K562 (cell line): ENCODE measurements around the gene SLC17A6.

ENCODE experiments used
- ETV6 ChIP-seq, 3 experiments: fragments of 150-350 bp in 1 of 3; sonication (generic) in 1 of 3; formaldehyde crosslinking in 1 of 3; IDR thresholded peaks; 2 replicates each; pipeline versions ENCODE4 v1.6.1 to v1.8.0; 2014 to 2022; ENCODE audit warnings: borderline replicate concordance in 2 of 3, low read depth in 2 of 3, antibody characterized with exemption in 1 of 3, low read length in 1 of 3, mild to moderate bottlenecking in 1 of 3, missing genetic modification reagents in 1 of 3
- KLF6 ChIP-seq: fragments of 250-450 bp; sonication (Bioruptor Pico); IDR thresholded peaks from 2 replicates; pipeline ENCODE4 v1.4.0; 2020; ENCODE audit warnings: mild to moderate bottlenecking, moderate library complexity, borderline replicate concordance
- MAZ ChIP-seq, 2 experiments: fragments of 450-650 bp in 1 of 2; sonication (generic) in 1 of 2; formaldehyde crosslinking; IDR thresholded peaks in 1 of 2; conservative IDR thresholded peaks in 1 of 2; 2 replicates each; pipeline versions ENCODE4 v1.4.0 to v1.5.0; 2020; ENCODE audit warnings: mild to moderate bottlenecking in 1 of 2, missing genetic modification reagents in 1 of 2
- PREB ChIP-seq: sonication (generic); formaldehyde crosslinking; IDR thresholded peaks from 2 replicates; pipeline ENCODE4 v1.8.1; 2023; ENCODE audit warnings: mild to moderate bottlenecking, missing genetic modification reagents
- SNRNP70 ChIP-seq: fragments of 200-400 bp; formaldehyde crosslinking; optimal IDR thresholded peaks from 2 replicates; pipeline ENCODE3; 2017; ENCODE audit warnings: low read depth, low read length
- ZBTB11 ChIP-seq, 3 experiments: fragments of 200-800 bp in 1 of 3; fragments of 250-450 bp in 1 of 3; fragments of 450-650 bp in 1 of 3; sonication (Bioruptor Pico) in 1 of 3; sonication (Bioruptor generic) in 1 of 3; formaldehyde crosslinking in 1 of 3; IDR thresholded peaks; 2 replicates each; pipeline versions ENCODE4 v1.6.1 to v1.8.0; 2016 to 2022; ENCODE audit warnings: mild to moderate bottlenecking in 2 of 3, missing genetic modification characterization in 2 of 3, missing compliant biosample characterization in 1 of 3, moderate library complexity in 1 of 3
- ZBTB40 ChIP-seq, 2 experiments: fragments of 450-650 bp in 1 of 2; sonication (generic) in 1 of 2; formaldehyde crosslinking in 1 of 2; IDR thresholded peaks; 2 replicates each; pipeline versions ENCODE4 v1.7.1 to v1.9.0; 2016 to 2022; ENCODE audit warnings: inconsistent platforms in 1 of 2, mild to moderate bottlenecking in 1 of 2, missing genetic modification reagents in 1 of 2
- ZNF707 ChIP-seq: fragments of 250-450 bp; sonication (Bioruptor Pico); conservative IDR thresholded peaks from 2 replicates; pipeline ENCODE4 v1.8.0; 2022; ENCODE audit warnings: inconsistent platforms, mild to moderate bottlenecking, moderate library complexity

- no peak for TF ChIP-seq ZBTB40 (IDR thresholded peaks at IDR 0.05)
- TF ChIP-seq ZBTB40 (CRISPR knock-in tag; IDR thresholded peaks at IDR 0.05) = no peak
- TF ChIP-seq MAZ (CRISPR knock-in tag; conservative IDR thresholded peaks at IDR 0.05 in 1 of 2, IDR thresholded peaks at IDR 0.05 in 1 of 2) = no peak
- no peak for TF ChIP-seq ETV6 (IDR thresholded peaks at IDR 0.05; ENCODE audit: borderline replicate concordance in 1 of 2, low read depth in 2 of 2, low read length in 1 of 2)
- TF ChIP-seq ETV6 (CRISPR knock-in tag; IDR thresholded peaks at IDR 0.05; ENCODE audit: borderline replicate concordance) = no peak
- no peak for TF ChIP-seq ZNF707 (CRISPR knock-in tag)
- no peak for TF ChIP-seq PREB (CRISPR knock-in tag)
- no peak for TF ChIP-seq ZBTB11 (CRISPR knock-in tag; IDR thresholded peaks at IDR 0.05)
- TF ChIP-seq KLF6 (CRISPR knock-in tag) = no peak
- no peak for TF ChIP-seq SNRNP70
These were observed 69.1 kb downstream of the SLC17A6 start for GRCh38 chr11:22407267-22407666.
